Measurements from ENCODE around the gene TIA1. TPM values are rescaled to one million over a fixed set of nuclear protein-coding genes. Genes with fewer than 3 reads are reported as not detected.

The TIA1 gene
- total RNA-seq, 1 donor from 2014 or later, result 539 TPM

DNA sequence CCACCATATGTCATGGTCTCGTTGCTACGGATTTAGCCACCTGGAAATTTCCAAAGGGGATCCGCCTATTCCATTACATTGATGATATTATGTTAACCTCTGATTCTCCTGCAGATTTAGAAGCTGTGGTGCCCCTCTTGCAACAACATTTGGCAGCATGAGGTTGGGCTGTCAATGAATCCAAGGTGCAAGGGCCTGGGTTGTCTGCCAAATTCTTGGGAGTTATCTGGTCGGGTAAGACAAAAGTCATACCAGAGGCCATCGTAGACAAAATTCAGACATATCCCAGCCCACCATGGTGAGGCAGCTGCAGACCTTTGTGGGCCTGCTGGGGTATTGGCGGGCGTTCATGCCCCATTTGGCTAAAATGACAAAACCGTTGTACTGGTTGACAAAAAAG lies 44.0 kb downstream of the TIA1 start:
- Histone ChIP-seq H3K79me2 (ENCODE audit: low read depth) (no peaks in the 10 kb centered on the region), H3F3A (ENCODE audit: low read depth) (peaks cover 47% of the 10 kb centered on the region), H3K4me1 (no peaks in the 10 kb centered on the region), H3K4me3 (no peak overlapping the region), H3K27ac (no peak overlapping the region), H3K4me2 (no peak overlapping the region), H2AFZ (replicated peaks) (no peak overlapping the region), H3K9me3 (ENCODE audit: low read depth) (no peaks in the 10 kb centered on the region), H3K36me3 (no peaks in the 10 kb centered on the region), H3K27me3 (no peaks in the 10 kb centered on the region), H3K9ac (no peak overlapping the region), H4K20me1 (ENCODE audit: low read depth) (no peaks in the 10 kb centered on the region)
- Mint-ChIP-seq H3K27ac (no peak overlapping the region), H3K36me3 (no peaks in the 10 kb centered on the region), H3K4me1 (no peaks in the 10 kb centered on the region), H3K4me3 (no peak overlapping the region), H3K27me3 (ENCODE audit: insufficient read depth, low read depth) (peaks cover 8% of the 10 kb centered on the region), H3K9me3 (no peaks in the 10 kb centered on the region)
- DNase-seq (ENCODE audit: low spot score), result no peak
- TF ChIP-seq, protein P1, sequence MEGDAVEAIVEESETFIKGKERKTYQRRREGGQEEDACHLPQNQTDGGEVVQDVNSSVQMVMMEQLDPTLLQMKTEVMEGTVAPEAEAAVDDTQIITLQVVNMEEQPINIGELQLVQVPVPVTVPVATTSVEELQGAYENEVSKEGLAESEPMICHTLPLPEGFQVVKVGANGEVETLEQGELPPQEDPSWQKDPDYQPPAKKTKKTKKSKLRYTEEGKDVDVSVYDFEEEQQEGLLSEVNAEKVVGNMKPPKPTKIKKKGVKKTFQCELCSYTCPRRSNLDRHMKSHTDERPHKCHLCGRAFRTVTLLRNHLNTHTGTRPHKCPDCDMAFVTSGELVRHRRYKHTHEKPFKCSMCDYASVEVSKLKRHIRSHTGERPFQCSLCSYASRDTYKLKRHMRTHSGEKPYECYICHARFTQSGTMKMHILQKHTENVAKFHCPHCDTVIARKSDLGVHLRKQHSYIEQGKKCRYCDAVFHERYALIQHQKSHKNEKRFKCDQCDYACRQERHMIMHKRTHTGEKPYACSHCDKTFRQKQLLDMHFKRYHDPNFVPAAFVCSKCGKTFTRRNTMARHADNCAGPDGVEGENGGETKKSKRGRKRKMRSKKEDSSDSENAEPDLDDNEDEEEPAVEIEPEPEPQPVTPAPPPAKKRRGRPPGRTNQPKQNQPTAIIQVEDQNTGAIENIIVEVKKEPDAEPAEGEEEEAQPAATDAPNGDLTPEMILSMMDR (IDR thresholded peaks at IDR 0.05), result no peak
- TF ChIP-seq EZH2phosphoT487 (IDR thresholded peaks at IDR 0.05) (no peak), EZH2 (IDR thresholded peaks at IDR 0.05) (no peak)

DNA sequence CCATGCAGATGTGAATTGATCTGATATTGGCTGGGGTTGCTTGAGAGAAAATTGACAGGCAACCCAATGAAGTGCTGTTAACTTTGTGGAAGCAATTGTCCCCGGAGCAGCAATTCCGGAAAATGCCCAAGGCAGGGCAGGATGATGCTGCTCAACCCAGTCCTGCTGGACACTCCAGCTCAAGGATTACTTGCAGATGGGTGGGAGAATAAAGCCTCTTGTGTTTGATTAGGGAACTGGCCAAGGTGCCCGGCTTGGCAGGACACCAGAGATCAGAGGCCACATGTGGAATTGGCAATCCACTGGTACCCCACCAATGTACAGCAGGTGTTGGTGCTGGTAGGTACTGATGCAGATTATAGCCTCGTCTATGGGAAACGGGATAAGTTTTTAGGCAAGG lies 45.3 kb downstream of the TIA1 start:
- H3K4me1 Mint-ChIP-seq, result no peaks in the 10 kb centered on the region
- Histone ChIP-seq H3K4me2 (no peak overlapping the region), H4K20me1 (ENCODE audit: low read depth) (no peaks in the 10 kb centered on the region), H3K4me3 (no peak overlapping the region), H3K79me2 (ENCODE audit: low read depth) (no peaks in the 10 kb centered on the region), H3K9ac (no peak overlapping the region), H2AFZ (replicated peaks) (no peak overlapping the region), H3K9me3 (ENCODE audit: low read depth) (no peaks in the 10 kb centered on the region), H3K27ac (no peak overlapping the region), H3K36me3 (no peaks in the 10 kb centered on the region), H3F3A (ENCODE audit: low read depth) (peaks cover 34% of the 10 kb centered on the region), H3K27me3 (no peaks in the 10 kb centered on the region), H3K4me1 (no peaks in the 10 kb centered on the region)
- peaks cover 6% of the 10 kb centered on the region for H3K27me3 Mint-ChIP-seq (ENCODE audit: insufficient read depth, low read depth)
- TF ChIP-seq, protein P1 (IDR thresholded peaks at IDR 0.05), result no peak
- TF ChIP-seq EZH2phosphoT487 (IDR thresholded peaks at IDR 0.05) (no peak), EZH2 (IDR thresholded peaks at IDR 0.05) (no peak)
- H3K9me3 Mint-ChIP-seq, result no peaks in the 10 kb centered on the region
- no peak overlapping the region for H3K4me3 Mint-ChIP-seq
- no peaks in the 10 kb centered on the region for H3K36me3 Mint-ChIP-seq
- no peak overlapping the region for H3K27ac Mint-ChIP-seq
- no peak for DNase-seq (ENCODE audit: low spot score)

DNA sequence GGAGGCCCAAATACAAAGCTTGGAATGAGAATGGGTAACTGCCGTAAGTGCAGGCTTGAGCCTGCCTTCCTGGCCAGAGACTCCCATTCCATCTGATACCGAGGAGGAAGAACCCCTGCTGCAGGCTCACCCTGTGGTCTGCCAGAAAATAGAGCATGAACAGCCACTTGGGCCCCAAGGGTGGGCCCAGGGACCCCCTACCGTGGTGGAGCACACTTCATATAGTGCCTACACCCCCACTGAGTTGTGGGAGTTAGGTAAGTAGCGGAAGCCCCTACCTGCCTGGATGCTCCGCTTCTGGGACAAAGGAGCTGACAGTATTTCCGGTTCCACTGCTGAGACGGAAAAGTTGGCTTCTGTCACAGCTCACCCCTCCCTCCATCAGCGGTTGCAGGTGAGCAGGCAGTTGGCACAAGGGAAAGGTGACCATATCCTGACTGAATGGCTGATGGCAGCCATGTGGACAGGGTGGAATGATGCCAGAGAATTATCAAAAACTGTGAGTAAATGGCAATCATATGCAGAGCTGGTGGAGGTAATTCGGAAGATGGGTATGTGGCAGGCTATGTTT lies 46.1 kb downstream of the TIA1 start:
- Histone ChIP-seq H3K27me3 (no peaks in the 10 kb centered on the region), H3K4me2 (no peak overlapping the region), H3K4me3 (no peak overlapping the region), H3K4me1 (no peaks in the 10 kb centered on the region), H3K27ac (no peak overlapping the region), H4K20me1 (ENCODE audit: low read depth) (no peaks in the 10 kb centered on the region), H3K9me3 (ENCODE audit: low read depth) (no peaks in the 10 kb centered on the region), H3K36me3 (no peaks in the 10 kb centered on the region), H3K79me2 (ENCODE audit: low read depth) (no peaks in the 10 kb centered on the region), H3K9ac (no peak overlapping the region), H3F3A (ENCODE audit: low read depth) (peaks cover 30% of the 10 kb centered on the region), H2AFZ (replicated peaks) (no peak overlapping the region)
- no peak for DNase-seq (ENCODE audit: low spot score)
- Mint-ChIP-seq H3K4me3 (no peak overlapping the region), H3K27ac (no peak overlapping the region), H3K9me3 (no peaks in the 10 kb centered on the region), H3K36me3 (no peaks in the 10 kb centered on the region), H3K27me3 (ENCODE audit: insufficient read depth, low read depth) (peaks cover 6% of the 10 kb centered on the region), H3K4me1 (no peaks in the 10 kb centered on the region)
- TF ChIP-seq EZH2phosphoT487 (IDR thresholded peaks at IDR 0.05), result no peak
- TF ChIP-seq, protein P1 (IDR thresholded peaks at IDR 0.05), result no peak
- TF ChIP-seq EZH2 (IDR thresholded peaks at IDR 0.05), result no peak
